ENCODE results near the gene REP15. TPM values are rescaled to one million over a fixed set of nuclear protein-coding genes. Genes with fewer than 3 reads are reported as not detected.

The REP15 gene
- total RNA-seq, 3 donors from 2014 or later (not counting 1 experiment from before 2014, with no cell fraction given), result not detected

GRCh38 chr12:27673101-27673718 lies 23.0 kb upstream of the REP15 start:
- WGBS (ENCODE audit: insufficient coverage), result 94% methylated on average over 2 of the region's 3 CpGs
- Mint-ChIP-seq H3K27ac (no peak overlapping the region), H3K36me3 (no peaks in the 10 kb centered on the region), H3K9me3 (no peaks in the 10 kb centered on the region), H3K4me3 (no peak overlapping the region), H3K4me1 (no peaks in the 10 kb centered on the region), H3K27me3 (ENCODE audit: low read depth in 2 of 2) (peaks cover 8 to 11% of the 10 kb centered on the region in 2 donors)
- intact Hi-C loops (cut with micrococcal nuclease), result no loop called here
- Histone ChIP-seq H3K4me1 (ENCODE audit: control insufficient read depth, insufficient read depth, low read length) (no peaks in the 10 kb centered on the region), H3K9me3 (ENCODE audit: control insufficient read depth, insufficient read depth, low read length) (no peaks in the 10 kb centered on the region), H3K4me3 (ENCODE audit: low read length) (no peak overlapping the region), H3K27me3 (ENCODE audit: control insufficient read depth, insufficient read depth, low read length) (no peaks in the 10 kb centered on the region), H3K36me3 (ENCODE audit: control insufficient read depth, insufficient read depth, low read length) (no peaks in the 10 kb centered on the region), H3K27ac (ENCODE audit: low read length) (no peak overlapping the region)
- no peak for TF ChIP-seq CTCF (IDR thresholded peaks at IDR 0.05)
- no peak for ATAC-seq
- no peak for DNase-seq

- no peak overlapping the region for H3K4me3 Mint-ChIP-seq
Measured at GRCh38 chr12:27674989-27675388, 21.3 kb upstream of the REP15 start.

GRCh38 chr12:27680619-27681018 lies 15.6 kb upstream of the REP15 start:
- no peak for ATAC-seq
- H3K9me3 ChIP-seq (ENCODE audit: control insufficient read depth, insufficient read depth, low read length), result no peaks in the 10 kb centered on the region
- Mint-ChIP-seq H3K4me3 (no peak overlapping the region), H3K4me1 (no peaks in the 10 kb centered on the region), H3K9me3 (no peaks in the 10 kb centered on the region), H3K36me3 (no peaks in the 10 kb centered on the region), H3K27me3 (ENCODE audit: low read depth in 2 of 2) (peaks cover 0 to 3% of the 10 kb centered on the region in 2 donors), H3K27ac (no peak overlapping the region)
- TF ChIP-seq CTCF (IDR thresholded peaks at IDR 0.05), result no peak
- H3K4me1 ChIP-seq (ENCODE audit: control insufficient read depth, insufficient read depth, low read length), result no peaks in the 10 kb centered on the region
- no peaks in the 10 kb centered on the region for H3K27me3 ChIP-seq (ENCODE audit: control insufficient read depth, insufficient read depth, low read length)
- H3K27ac ChIP-seq (ENCODE audit: low read length), result no peak overlapping the region
- DNase-seq, result no peak
- H3K4me3 ChIP-seq (ENCODE audit: low read length), result no peak overlapping the region
- intact Hi-C loops (cut with micrococcal nuclease), result no loop called here
- H3K36me3 ChIP-seq (ENCODE audit: control insufficient read depth, insufficient read depth, low read length), result no peaks in the 10 kb centered on the region

More at GRCh38 chr12:27674989-27675388, 21.3 kb upstream of the REP15 start:
- no peaks in the 10 kb centered on the region for H3K9me3 ChIP-seq (ENCODE audit: control insufficient read depth, insufficient read depth, low read length)
- TF ChIP-seq CTCF (IDR thresholded peaks at IDR 0.05), result no peak
- no CpG with 5 or more reads among the region's 2 CpGs for WGBS (ENCODE audit: insufficient coverage)
- Mint-ChIP-seq H3K4me1 (no peaks in the 10 kb centered on the region), H3K9me3 (no peaks in the 10 kb centered on the region), H3K36me3 (no peaks in the 10 kb centered on the region), H3K27ac (no peak overlapping the region), H3K27me3 (ENCODE audit: low read depth in 2 of 2) (peaks cover 6 to 8% of the 10 kb centered on the region in 2 donors)
- no peak overlapping the region for H3K27ac ChIP-seq (ENCODE audit: low read length)
- intact Hi-C loops (cut with micrococcal nuclease), result no loop called here
- DNase-seq (no peak), ATAC-seq (no peak)
- H3K4me1 ChIP-seq (ENCODE audit: control insufficient read depth, insufficient read depth, low read length), result no peaks in the 10 kb centered on the region
- no peaks in the 10 kb centered on the region for H3K27me3 ChIP-seq (ENCODE audit: control insufficient read depth, insufficient read depth, low read length)
- no peaks in the 10 kb centered on the region for H3K36me3 ChIP-seq (ENCODE audit: control insufficient read depth, insufficient read depth, low read length)
- H3K4me3 ChIP-seq (ENCODE audit: low read length), result no peak overlapping the region

- TF ChIP-seq CTCF (IDR thresholded peaks at IDR 0.05), result no peak
- H3K9me3 ChIP-seq (ENCODE audit: control insufficient read depth, insufficient read depth, low read length), result no peaks in the 10 kb centered on the region
- H3K36me3 ChIP-seq (ENCODE audit: control insufficient read depth, insufficient read depth, low read length), result no peaks in the 10 kb centered on the region
- Mint-ChIP-seq H3K9me3 (no peaks in the 10 kb centered on the region), H3K27ac (no peak overlapping the region), H3K27me3 (ENCODE audit: low read depth in 2 of 2) (no peaks in the 10 kb centered on the region), H3K36me3 (no peaks in the 10 kb centered on the region), H3K4me3 (no peak overlapping the region), H3K4me1 (no peaks in the 10 kb centered on the region)
- ATAC-seq (no peak), DNase-seq (no peak)
- no peaks in the 10 kb centered on the region for H3K4me1 ChIP-seq (ENCODE audit: control insufficient read depth, insufficient read depth, low read length)
- no peak overlapping the region for H3K4me3 ChIP-seq (ENCODE audit: low read length)
- intact Hi-C loops (cut with micrococcal nuclease), result no loop called here
- WGBS (ENCODE audit: insufficient coverage), result 84% methylated on average over 2 of the region's 2 CpGs
- H3K27ac ChIP-seq (ENCODE audit: low read length), result no peak overlapping the region
- H3K27me3 ChIP-seq (ENCODE audit: control insufficient read depth, insufficient read depth, low read length), result no peaks in the 10 kb centered on the region
Measured at GRCh38 chr12:27682534-27682933, 13.7 kb upstream of the REP15 start.

Measured in natural killer cell (primary cell).